ENCODE data around the gene NEURL1B.

NEURL1B gene

DNA sequence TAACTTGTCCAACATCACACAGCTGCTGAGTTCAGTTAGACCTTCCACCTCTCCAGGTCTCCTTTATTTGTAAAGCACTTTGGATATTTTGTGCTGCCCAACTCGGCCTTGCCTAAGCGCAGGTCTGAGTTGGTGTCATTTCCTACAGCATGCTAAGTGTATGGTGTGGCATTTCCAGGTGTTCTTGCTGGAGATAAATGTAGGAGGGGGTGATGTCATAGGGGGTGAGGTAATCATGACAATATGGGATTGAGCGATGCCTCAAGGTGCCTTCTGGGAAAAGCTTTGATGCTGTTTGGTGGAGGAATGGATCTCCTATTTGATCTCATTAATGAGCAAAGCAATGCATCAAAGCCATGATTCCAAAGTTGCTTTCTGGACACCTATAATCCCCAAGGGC, 32.3 kb upstream of the NEURL1B start:
- TF ChIP-seq, protein P1, sequence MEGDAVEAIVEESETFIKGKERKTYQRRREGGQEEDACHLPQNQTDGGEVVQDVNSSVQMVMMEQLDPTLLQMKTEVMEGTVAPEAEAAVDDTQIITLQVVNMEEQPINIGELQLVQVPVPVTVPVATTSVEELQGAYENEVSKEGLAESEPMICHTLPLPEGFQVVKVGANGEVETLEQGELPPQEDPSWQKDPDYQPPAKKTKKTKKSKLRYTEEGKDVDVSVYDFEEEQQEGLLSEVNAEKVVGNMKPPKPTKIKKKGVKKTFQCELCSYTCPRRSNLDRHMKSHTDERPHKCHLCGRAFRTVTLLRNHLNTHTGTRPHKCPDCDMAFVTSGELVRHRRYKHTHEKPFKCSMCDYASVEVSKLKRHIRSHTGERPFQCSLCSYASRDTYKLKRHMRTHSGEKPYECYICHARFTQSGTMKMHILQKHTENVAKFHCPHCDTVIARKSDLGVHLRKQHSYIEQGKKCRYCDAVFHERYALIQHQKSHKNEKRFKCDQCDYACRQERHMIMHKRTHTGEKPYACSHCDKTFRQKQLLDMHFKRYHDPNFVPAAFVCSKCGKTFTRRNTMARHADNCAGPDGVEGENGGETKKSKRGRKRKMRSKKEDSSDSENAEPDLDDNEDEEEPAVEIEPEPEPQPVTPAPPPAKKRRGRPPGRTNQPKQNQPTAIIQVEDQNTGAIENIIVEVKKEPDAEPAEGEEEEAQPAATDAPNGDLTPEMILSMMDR (conservative IDR thresholded peaks at IDR 0.05) = no peak
- TF ChIP-seq ZFX (IDR thresholded peaks at IDR 0.05) = no peak
- H3K27ac ChIP-seq = no peak overlapping the region

DNA sequence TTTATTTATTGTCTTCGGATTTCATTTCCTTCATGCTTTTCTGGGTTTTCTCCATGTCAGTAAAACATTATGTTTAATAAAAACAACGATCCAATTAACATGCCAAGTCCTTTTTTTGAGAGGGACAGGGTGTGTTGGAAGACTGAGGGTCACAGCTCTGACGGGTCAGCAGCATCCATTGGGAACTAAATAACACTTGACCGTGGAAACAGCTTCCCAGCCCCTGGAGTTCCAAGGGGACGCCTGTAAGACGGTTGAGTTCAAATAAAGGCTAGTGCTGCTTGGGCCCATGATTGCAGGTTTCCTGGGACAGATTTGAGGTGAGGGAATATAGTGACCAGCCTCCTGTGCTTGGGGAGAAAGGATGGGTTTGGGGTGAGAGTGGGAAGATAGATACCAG, 30.4 kb upstream of the NEURL1B start:
- H3K27ac ChIP-seq = no peak overlapping the region
- TF ChIP-seq, protein P1 (conservative IDR thresholded peaks at IDR 0.05) = no peak
- no peak for TF ChIP-seq ZFX (IDR thresholded peaks at IDR 0.05)

DNA sequence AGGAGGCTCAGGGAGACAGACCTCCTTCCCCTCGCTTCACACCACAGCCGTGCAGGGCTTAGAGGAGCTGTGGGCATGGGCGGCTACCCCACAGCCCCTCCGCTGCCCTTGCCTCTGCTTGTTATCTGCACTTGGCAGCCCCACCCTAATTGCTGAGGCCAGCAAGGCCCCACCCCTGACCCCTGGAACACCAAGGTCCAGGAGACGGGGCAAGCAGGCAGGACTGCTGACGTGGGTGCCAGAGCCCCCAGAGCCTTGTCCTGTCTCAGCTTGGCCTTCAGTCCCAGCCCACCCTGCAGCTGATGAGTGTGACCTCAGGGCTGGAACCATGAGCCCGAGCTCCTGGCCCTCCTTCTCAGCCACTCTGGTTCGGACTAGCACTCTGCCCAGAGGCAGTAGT, 29.1 kb upstream of the NEURL1B start:
- H3K27ac ChIP-seq = no peak overlapping the region
- TF ChIP-seq, protein P1 (conservative IDR thresholded peaks at IDR 0.05) = no peak
- no peak for TF ChIP-seq ZFX (IDR thresholded peaks at IDR 0.05)

DNA sequence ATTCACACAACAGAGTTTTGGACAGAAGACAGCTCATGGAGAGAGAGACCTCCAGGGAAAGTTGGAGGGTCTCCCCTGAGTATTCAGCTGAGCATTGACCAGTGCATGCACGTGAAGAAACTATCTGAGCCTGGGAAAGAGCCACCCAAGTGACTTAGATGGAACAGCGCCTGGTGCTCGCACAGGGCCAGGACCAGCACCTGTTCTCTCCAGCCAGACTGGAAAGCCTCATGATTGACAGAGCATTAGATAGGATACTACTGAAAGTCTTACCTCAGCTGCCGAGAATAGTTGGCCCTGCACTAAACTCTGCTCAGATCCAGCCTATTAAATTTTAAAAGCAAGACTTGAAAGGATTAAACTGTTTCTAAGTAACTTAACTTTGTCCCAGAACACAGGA, 28.3 kb upstream of the NEURL1B start:
- no peak for TF ChIP-seq ZFX (IDR thresholded peaks at IDR 0.05)
- TF ChIP-seq, protein P1 (conservative IDR thresholded peaks at IDR 0.05) = no peak
- H3K27ac ChIP-seq = no peak overlapping the region

DNA sequence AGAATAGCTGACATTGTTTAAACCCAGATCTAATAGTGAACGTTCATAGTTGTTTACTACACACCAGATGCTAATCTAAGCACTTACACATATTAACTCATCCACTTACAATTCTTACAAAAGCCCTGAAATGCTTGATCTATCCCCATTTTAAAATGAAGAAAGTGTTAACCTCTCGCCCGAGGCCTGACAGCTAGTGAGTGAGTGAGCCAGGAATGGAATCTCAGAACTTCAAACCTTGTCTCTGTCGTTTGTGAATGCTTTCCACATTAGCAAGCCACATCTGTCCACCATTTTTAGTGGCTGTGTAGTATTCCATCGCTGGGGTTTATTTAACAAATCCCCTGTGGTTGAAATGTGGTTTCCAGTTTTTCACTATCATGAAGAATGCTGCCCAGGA, 24.9 kb upstream of the NEURL1B start:
- TF ChIP-seq ZFX (IDR thresholded peaks at IDR 0.05) = no peak
- TF ChIP-seq, protein P1 (conservative IDR thresholded peaks at IDR 0.05) = no peak

DNA sequence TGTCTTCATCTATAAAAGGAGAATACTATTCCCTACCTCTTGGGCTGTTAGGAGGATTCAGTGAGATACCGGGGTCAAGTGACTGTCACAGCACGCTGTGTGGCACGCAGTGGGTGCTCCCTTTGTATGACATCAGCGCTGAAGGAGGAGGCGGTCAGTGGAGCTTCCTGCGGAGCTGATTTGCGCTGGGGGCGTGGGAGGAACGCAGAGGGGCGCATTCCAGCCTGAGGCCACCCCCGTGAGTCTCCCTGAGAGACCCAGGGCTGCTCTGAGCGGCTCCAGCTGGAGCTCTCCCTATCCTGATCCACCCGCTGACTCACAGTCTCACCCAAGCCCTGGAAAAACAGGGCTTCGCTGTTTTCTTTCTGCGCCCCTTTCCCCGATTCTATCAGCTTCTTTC, 24.3 kb upstream of the NEURL1B start:
- no peak for TF ChIP-seq ZFX (IDR thresholded peaks at IDR 0.05)
- TF ChIP-seq, protein P1 (conservative IDR thresholded peaks at IDR 0.05) = no peak
- no peak overlapping the region for H3K27ac ChIP-seq

More for the DNA sequence above, 24.9 kb upstream of the NEURL1B start:
- no peak overlapping the region for H3K27ac ChIP-seq

DNA sequence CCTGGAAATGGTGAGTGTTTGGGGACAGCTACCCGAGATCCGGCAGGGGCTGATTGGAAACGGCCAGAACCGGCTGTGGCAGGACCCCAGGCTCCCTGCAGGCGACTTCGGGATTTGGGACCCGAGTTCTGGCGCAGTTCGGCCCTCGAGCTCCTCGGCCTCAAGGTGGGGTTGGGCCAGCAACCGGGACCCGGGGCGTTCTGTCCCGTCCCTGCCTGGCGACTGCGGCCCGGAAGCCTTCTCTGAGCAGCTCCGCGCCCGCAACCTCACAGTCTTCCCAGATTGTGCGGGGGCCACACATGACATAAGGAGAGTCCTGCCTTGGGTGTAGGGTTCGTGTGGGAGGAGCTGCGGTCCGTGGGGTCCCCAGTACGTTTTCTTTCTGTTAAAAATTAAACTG, 23.2 kb upstream of the NEURL1B start:
- H3K27ac ChIP-seq = no peak overlapping the region
- TF ChIP-seq, protein P1 (conservative IDR thresholded peaks at IDR 0.05) = no peak
